Measurements from ENCODE around the gene SLC41A1. TPM values are rescaled to one million over a fixed set of nuclear protein-coding genes. Genes with fewer than 3 reads are reported as not detected.
A peak's percentile ranks its signal among the peaks of the same experiment; 100 is the strongest.

The SLC41A1 gene
- total and polyA plus RNA-seq, 2 donors (not counting 1 experiment from before 2014, with no cell fraction given) = 15.8 to 24.2 TPM

DNA sequence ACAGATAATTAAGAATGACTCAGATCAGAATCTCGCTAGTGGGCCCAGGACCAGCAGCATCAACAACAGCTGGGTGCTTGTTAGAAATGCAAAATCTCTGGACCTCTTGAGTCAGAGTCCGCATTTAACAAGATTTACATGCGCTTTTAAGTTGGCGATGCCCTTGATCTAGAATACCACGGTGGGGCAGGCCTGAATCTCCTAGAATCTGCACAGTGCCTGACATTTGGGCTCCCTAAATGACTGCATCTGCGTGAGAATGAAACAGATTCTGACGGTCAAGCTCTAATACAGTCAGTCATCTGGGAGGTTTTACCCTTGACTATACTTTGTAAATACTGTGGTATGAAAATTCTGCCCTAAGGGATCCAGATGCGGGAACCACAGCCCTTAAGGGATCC, 20.5 kb downstream of the SLC41A1 start:
- Mint-ChIP-seq H3K4me3 (no peak overlapping the region), H3K4me1 (peaks cover 27% of the 10 kb centered on the region), H3K27ac (no peak overlapping the region), H3K27me3 (no peaks in the 10 kb centered on the region), H3K9me3 (ENCODE audit: insufficient read depth) (no peaks in the 10 kb centered on the region)
- Histone ChIP-seq H3K27me3 (replicated peaks in 1 of 4; ENCODE audit: control extremely low read depth in 1 of 4, control insufficient read depth in 3 of 4, insufficient read depth in 4 of 4, low read length in 3 of 4) (no peaks in the 10 kb centered on the region), H3K4me3 (ENCODE audit: control extremely low read depth in 1 of 5, extremely low read depth in 1 of 5, insufficient read depth in 1 of 5, low read depth in 2 of 5, low read length in 4 of 5) (no peak overlapping the region), H3K9me3 (ENCODE audit: control extremely low read depth in 1 of 3, control insufficient read depth in 2 of 3, insufficient read depth in 1 of 3, low read length in 2 of 3) (no peaks in the 10 kb centered on the region), H2AFZ (ENCODE audit: insufficient read depth, low read depth, low read length, poor library complexity, severe bottlenecking) (no peak overlapping the region), H3K4me2 (replicated peaks; ENCODE audit: low read depth, low read length, poor library complexity, severe bottlenecking) (no peak overlapping the region), H3K79me2 (ENCODE audit: control insufficient read depth, insufficient read depth, low read length) (no peaks in the 10 kb centered on the region), H3K9ac (ENCODE audit: low read length) (no peak overlapping the region), H3K27ac (ENCODE audit: low read length in 2 of 2) (no peak overlapping the region), H3K4me1 (ENCODE audit: control insufficient read depth in 2 of 2, insufficient read depth in 2 of 2, low read length in 2 of 2) (peaks cover 5 to 27% of the 10 kb centered on the region in 2 donors), H3K36me3 (replicated peaks in 1 of 2; ENCODE audit: control extremely low read depth in 1 of 2, control insufficient read depth in 1 of 2, extremely low read depth in 1 of 2, insufficient read depth in 2 of 2, low read length in 1 of 2) (peaks cover 0 to 46% of the 10 kb centered on the region in 2 experiments), H4K20me1 (ENCODE audit: control insufficient read depth, insufficient read depth, low read length, poor library complexity, severe bottlenecking) (no peaks in the 10 kb centered on the region)
- POLR2A ChIA-PET = interaction anchor here (1.3 to 2.4 kb wide), 2 partner anchors 66 to 185 kb away, joined by 3 to 7 read pairs; no protein-coding TSS in a partner anchor
- TF ChIP-seq, protein P1, sequence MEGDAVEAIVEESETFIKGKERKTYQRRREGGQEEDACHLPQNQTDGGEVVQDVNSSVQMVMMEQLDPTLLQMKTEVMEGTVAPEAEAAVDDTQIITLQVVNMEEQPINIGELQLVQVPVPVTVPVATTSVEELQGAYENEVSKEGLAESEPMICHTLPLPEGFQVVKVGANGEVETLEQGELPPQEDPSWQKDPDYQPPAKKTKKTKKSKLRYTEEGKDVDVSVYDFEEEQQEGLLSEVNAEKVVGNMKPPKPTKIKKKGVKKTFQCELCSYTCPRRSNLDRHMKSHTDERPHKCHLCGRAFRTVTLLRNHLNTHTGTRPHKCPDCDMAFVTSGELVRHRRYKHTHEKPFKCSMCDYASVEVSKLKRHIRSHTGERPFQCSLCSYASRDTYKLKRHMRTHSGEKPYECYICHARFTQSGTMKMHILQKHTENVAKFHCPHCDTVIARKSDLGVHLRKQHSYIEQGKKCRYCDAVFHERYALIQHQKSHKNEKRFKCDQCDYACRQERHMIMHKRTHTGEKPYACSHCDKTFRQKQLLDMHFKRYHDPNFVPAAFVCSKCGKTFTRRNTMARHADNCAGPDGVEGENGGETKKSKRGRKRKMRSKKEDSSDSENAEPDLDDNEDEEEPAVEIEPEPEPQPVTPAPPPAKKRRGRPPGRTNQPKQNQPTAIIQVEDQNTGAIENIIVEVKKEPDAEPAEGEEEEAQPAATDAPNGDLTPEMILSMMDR (IDR thresholded peaks at IDR 0.05) = no peak
- no peak for TF ChIP-seq EZH2 (IDR thresholded peaks at IDR 0.05; ENCODE audit: borderline replicate concordance, insufficient read depth, low read depth, low read length, poor library complexity, severe bottlenecking)
- no peak for ATAC-seq (ENCODE audit: low read depth)
- intact Hi-C loops (cut with micrococcal nuclease) = no loop called here
- 75% methylated on average over 5 of the region's 8 CpGs for WGBS (ENCODE audit: insufficient coverage)
- CTCF ChIA-PET = interaction anchor here (0.7 to 12.1 kb wide), 37 partner anchors 9 to 318 kb away, joined by 3 to 434 read pairs (median 6); partner anchors contain the start of genes RAB29 and SLC41A1
- no peak for DNase-seq

DNA sequence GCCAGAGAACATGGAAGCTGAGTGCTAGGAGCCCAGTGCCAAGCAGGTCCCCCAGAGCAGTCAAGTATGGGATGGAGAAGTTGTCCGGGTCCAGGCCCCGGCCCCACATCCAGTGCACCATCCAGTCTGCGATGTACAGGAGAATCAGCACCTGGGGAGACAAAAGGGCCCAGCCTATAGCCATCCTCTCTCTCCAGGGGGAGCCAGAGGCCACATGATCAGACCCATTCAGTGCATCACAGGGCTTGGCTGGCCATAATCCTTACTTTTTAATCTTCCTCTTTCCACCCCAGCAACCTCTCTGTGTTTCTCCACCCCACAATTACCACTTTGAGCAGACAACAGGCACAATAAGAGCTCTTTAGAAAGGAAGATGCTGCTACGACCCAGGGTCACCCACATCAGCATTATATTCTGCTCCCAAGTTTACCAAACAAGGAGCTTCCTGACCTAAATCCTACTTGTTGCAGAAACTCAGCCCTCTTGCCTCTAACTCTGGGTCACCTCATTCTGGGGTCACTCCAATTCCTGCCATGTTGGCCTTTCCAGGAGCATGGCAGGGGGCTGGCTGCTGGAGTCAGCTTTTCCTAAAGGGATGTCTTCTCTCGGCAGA, 21.3 kb downstream of the SLC41A1 start:
- intact Hi-C loops (cut with micrococcal nuclease) = loop anchor here (1.0 to 2.0 kb wide), 6 partner anchors 67 to 315 kb away; no protein-coding TSS in a partner anchor
- POLR2A ChIA-PET = interaction anchor here (2.4 kb wide), 1 partner anchor 186 kb away, joined by 7 read pairs; no protein-coding TSS in a partner anchor

More for the DNA sequence above, 21.3 kb downstream of the SLC41A1 start:
- H3K9ac ChIP-seq (ENCODE audit: low read length) = no peak overlapping the region
- no peaks in the 10 kb centered on the region for H3K9me3 ChIP-seq (ENCODE audit: control extremely low read depth in 1 of 3, control insufficient read depth in 2 of 3, insufficient read depth in 1 of 3, low read length in 2 of 3)
- no peak overlapping the region for H3K27ac ChIP-seq (ENCODE audit: low read length in 2 of 2)
- peaks cover 5 to 27% of the 10 kb centered on the region in 2 donors for H3K4me1 ChIP-seq (ENCODE audit: control insufficient read depth in 2 of 2, insufficient read depth in 2 of 2, low read length in 2 of 2)
- CTCF ChIA-PET = interaction anchor here (0.6 to 12.1 kb wide), 41 partner anchors 9 to 323 kb away, joined by 3 to 434 read pairs (median 5); partner anchors contain the start of genes PM20D1, RAB29 and SLC41A1
- DNase-seq (peak; percentile 74), ATAC-seq (ENCODE audit: low read depth) (peak; percentile 82)
- Mint-ChIP-seq H3K4me3 (no peak overlapping the region), H3K4me1 (peaks cover 27% of the 10 kb centered on the region), H3K9me3 (ENCODE audit: insufficient read depth) (no peaks in the 10 kb centered on the region), H3K27me3 (no peaks in the 10 kb centered on the region), H3K27ac (peak overlapping the region; percentile 42)
- WGBS (ENCODE audit: insufficient coverage) = 53% methylated on average over 4 of the region's 5 CpGs
- H3K79me2 ChIP-seq (ENCODE audit: control insufficient read depth, insufficient read depth, low read length) = no peaks in the 10 kb centered on the region
- no peak overlapping the region for H2AFZ ChIP-seq (ENCODE audit: insufficient read depth, low read depth, low read length, poor library complexity, severe bottlenecking)
- no peaks in the 10 kb centered on the region for H3K27me3 ChIP-seq (replicated peaks in 1 of 4; ENCODE audit: control extremely low read depth in 1 of 4, control insufficient read depth in 3 of 4, insufficient read depth in 4 of 4, low read length in 3 of 4)
- H3K36me3 ChIP-seq (replicated peaks in 1 of 2; ENCODE audit: control extremely low read depth in 1 of 2, control insufficient read depth in 1 of 2, extremely low read depth in 1 of 2, insufficient read depth in 2 of 2, low read length in 1 of 2) = peaks cover 0 to 40% of the 10 kb centered on the region in 2 experiments
- H3K4me3 ChIP-seq (ENCODE audit: control extremely low read depth in 1 of 5, extremely low read depth in 1 of 5, insufficient read depth in 1 of 5, low read depth in 2 of 5, low read length in 4 of 5) = no peak overlapping the region
- H4K20me1 ChIP-seq (ENCODE audit: control insufficient read depth, insufficient read depth, low read length, poor library complexity, severe bottlenecking) = no peaks in the 10 kb centered on the region
- no peak for TF ChIP-seq EZH2 (IDR thresholded peaks at IDR 0.05; ENCODE audit: borderline replicate concordance, insufficient read depth, low read depth, low read length, poor library complexity, severe bottlenecking)
- TF ChIP-seq, protein P1 (IDR thresholded peaks at IDR 0.05) = peak; percentile 82
- no peak overlapping the region for H3K4me2 ChIP-seq (replicated peaks; ENCODE audit: low read depth, low read length, poor library complexity, severe bottlenecking)

Data from B cell (primary cell).